Measurements from ENCODE around the gene FUT8. TPM values are rescaled to one million over a fixed set of nuclear protein-coding genes. Genes with fewer than 3 reads are reported as not detected.

Gene FUT8
- total RNA-seq = 149 TPM

GRCh38 chr14:65412032-65412846 lies at the start of gene FUT8:
FUT8 (plus strand) TSS chr14:65412730; CDS start chr14:65561564, 148,834 bp downstream.
- peak; percentile 95 for ATAC-seq
- intact Hi-C loops (cut with DNase I) = loop anchor here (10.0 kb wide), 1 partner anchor 413 kb away; no protein-coding TSS in a partner anchor
- peak; percentile 97 for DNase-seq (ENCODE audit: low spot score)

GRCh38 chr14:65366802-65367565 lies 45.5 kb upstream of the FUT8 start:
- ATAC-seq (no peak), DNase-seq (ENCODE audit: low spot score) (no peak)
- intact Hi-C loops (cut with DNase I) = no loop called here

GRCh38 chr14:65369560-65369959 lies 43.0 kb upstream of the FUT8 start:
- no peak for DNase-seq (ENCODE audit: low spot score)
- ATAC-seq = no peak
- intact Hi-C loops (cut with DNase I) = no loop called here

GRCh38 chr14:65370801-65371248 lies 41.7 kb upstream of the FUT8 start:
- intact Hi-C loops (cut with DNase I) = no loop called here
- DNase-seq (ENCODE audit: low spot score) (no peak), ATAC-seq (no peak)

GRCh38 chr14:65371784-65372183 lies 40.7 kb upstream of the FUT8 start:
- intact Hi-C loops (cut with DNase I) = no loop called here
- ATAC-seq (no peak), DNase-seq (ENCODE audit: low spot score) (no peak)

GRCh38 chr14:65373016-65373670 lies 39.4 kb upstream of the FUT8 start:
- ATAC-seq = peak; percentile 50
- intact Hi-C loops (cut with DNase I) = no loop called here
- DNase-seq (ENCODE audit: low spot score) = no peak

GRCh38 chr14:65373671-65374039 lies 38.9 kb upstream of the FUT8 start:
- ATAC-seq = peak; percentile 93
- intact Hi-C loops (cut with DNase I) = no loop called here
- no peak for DNase-seq (ENCODE audit: low spot score)

- no peak for DNase-seq (ENCODE audit: low spot score)
- ATAC-seq = peak; percentile 51
These were observed 35.0 kb upstream of the FUT8 start for GRCh38 chr14:65377576-65377975.

GRCh38 chr14:65382586-65382985 lies 29.9 kb upstream of the FUT8 start:
- ATAC-seq (no peak), DNase-seq (ENCODE audit: low spot score) (no peak)
- intact Hi-C loops (cut with DNase I) = no loop called here

More at GRCh38 chr14:65377576-65377975, 35.0 kb upstream of the FUT8 start:
- intact Hi-C loops (cut with DNase I) = no loop called here

- DNase-seq (ENCODE audit: low spot score) = no peak
- no peak for ATAC-seq
- intact Hi-C loops (cut with DNase I) = no loop called here
These were observed 25.4 kb upstream of the FUT8 start for GRCh38 chr14:65387171-65387570.

GRCh38 chr14:65387628-65388027 lies 24.9 kb upstream of the FUT8 start:
- no peak for ATAC-seq
- DNase-seq (ENCODE audit: low spot score) = no peak
- intact Hi-C loops (cut with DNase I) = no loop called here

- DNase-seq (ENCODE audit: low spot score) (no peak), ATAC-seq (no peak)
- intact Hi-C loops (cut with DNase I) = no loop called here
These were observed 20.2 kb upstream of the FUT8 start for GRCh38 chr14:65392296-65392695.

- DNase-seq (ENCODE audit: low spot score) (no peak), ATAC-seq (no peak)
- intact Hi-C loops (cut with DNase I) = no loop called here
These were observed 16.2 kb upstream of the FUT8 start for GRCh38 chr14:65396082-65396910.

- DNase-seq (ENCODE audit: low spot score) (no peak), ATAC-seq (no peak)
- intact Hi-C loops (cut with DNase I) = no loop called here
These were observed 9.3 kb upstream of the FUT8 start for GRCh38 chr14:65403231-65403630.

- intact Hi-C loops (cut with DNase I) = no loop called here
- DNase-seq (ENCODE audit: low spot score) = no peak
- no peak for ATAC-seq
These were observed 4.4 kb upstream of the FUT8 start for GRCh38 chr14:65408113-65408512.

GRCh38 chr14:65410640-65411039 lies 1.9 kb upstream of the FUT8 start:
- intact Hi-C loops (cut with DNase I) = loop anchor here (10.0 kb wide), 1 partner anchor 414 kb away; no protein-coding TSS in a partner anchor
- DNase-seq (ENCODE audit: low spot score) = no peak
- ATAC-seq = no peak

GRCh38 chr14:65411656-65412031 lies 886 bp upstream of the FUT8 start:
- intact Hi-C loops (cut with DNase I) = loop anchor here (10.0 kb wide), 1 partner anchor 413 kb away; no protein-coding TSS in a partner anchor
- DNase-seq (ENCODE audit: low spot score) = peak; percentile 95
- peak; percentile 96 for ATAC-seq

GRCh38 chr14:65412856-65413738 lies 567 bp downstream of the FUT8 start:
- intact Hi-C loops (cut with DNase I) = loop anchor here (10.0 kb wide), 1 partner anchor 412 kb away; no protein-coding TSS in a partner anchor
- peak; percentile 52 for ATAC-seq
- DNase-seq (ENCODE audit: low spot score) = peak; percentile 85

Measured in sciatic nerve (tissue), 2 donors.